B cell (primary cell): ENCODE data around the gene ACAD10.

Source experiments
- EZH2 ChIP-seq: IDR thresholded peaks from 2 replicates; pipeline ENCODE4 v1.6.1; 2012; ENCODE audit warnings: borderline replicate concordance, low read depth, mild to moderate bottlenecking, moderate library complexity, low read length; ENCODE audit not compliant: insufficient read depth, poor library complexity, severe bottlenecking
- TF ChIP-seq, protein P1 (sequence below): fragments of 200-600 bp; IDR thresholded peaks from one replicate; pipeline ENCODE4 v1.8.0; 2022; ENCODE audit warnings: antibody characterized with exemption, mild to moderate bottlenecking

DNA sequence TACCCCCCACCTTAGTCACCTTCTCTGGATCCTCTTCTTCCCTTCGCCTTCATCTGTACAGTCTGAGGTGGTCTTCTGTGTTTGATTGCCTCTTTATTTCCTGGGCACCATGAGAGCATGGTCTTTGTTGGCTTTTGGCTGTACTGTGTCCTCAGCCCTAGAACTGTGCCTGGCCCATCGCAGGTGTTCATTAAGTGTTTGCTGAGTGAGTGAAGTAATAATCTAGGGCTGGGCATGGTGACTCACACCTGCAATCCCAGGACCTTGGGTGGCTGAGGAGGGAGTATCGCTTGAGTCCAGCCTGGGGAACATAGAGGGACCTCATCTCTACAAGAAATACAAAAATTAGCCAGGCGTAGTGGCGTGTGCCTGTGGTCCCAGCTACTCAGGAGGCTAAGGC, 94.8 kb downstream of the ACAD10 start:
- TF ChIP-seq, protein P1, sequence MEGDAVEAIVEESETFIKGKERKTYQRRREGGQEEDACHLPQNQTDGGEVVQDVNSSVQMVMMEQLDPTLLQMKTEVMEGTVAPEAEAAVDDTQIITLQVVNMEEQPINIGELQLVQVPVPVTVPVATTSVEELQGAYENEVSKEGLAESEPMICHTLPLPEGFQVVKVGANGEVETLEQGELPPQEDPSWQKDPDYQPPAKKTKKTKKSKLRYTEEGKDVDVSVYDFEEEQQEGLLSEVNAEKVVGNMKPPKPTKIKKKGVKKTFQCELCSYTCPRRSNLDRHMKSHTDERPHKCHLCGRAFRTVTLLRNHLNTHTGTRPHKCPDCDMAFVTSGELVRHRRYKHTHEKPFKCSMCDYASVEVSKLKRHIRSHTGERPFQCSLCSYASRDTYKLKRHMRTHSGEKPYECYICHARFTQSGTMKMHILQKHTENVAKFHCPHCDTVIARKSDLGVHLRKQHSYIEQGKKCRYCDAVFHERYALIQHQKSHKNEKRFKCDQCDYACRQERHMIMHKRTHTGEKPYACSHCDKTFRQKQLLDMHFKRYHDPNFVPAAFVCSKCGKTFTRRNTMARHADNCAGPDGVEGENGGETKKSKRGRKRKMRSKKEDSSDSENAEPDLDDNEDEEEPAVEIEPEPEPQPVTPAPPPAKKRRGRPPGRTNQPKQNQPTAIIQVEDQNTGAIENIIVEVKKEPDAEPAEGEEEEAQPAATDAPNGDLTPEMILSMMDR = no peak
- TF ChIP-seq EZH2 = no peak
